K562 (cell line): ENCODE data around the gene ZMAT3. TPM values are rescaled to one million over a fixed set of nuclear protein-coding genes. Genes with fewer than 3 reads are reported as not detected.
A peak's percentile ranks its signal among the peaks of the same experiment; 100 is the strongest.

Experiments used
- ATAC-seq: fragments of 200-7000 bp; cut with Tn5 transposase; 3 replicates; pipeline ENCODE4 v1.9.1; 2020; ENCODE audit warnings: moderate library complexity
- BruUV-seq: library from RNA; stranded (reverse); fragments of 400-500 nt; replicated peaks from 2 replicates; lab custom pipeline; 2021; lab: Mats Ljungman, UMichigan
- CTCF ChIA-PET: fragments of 300-600 bp; formaldehyde crosslinking; extraction: SDS; loops from one replicate; lab custom pipeline; 2021; ENCODE audit warnings: low intra/inter-chr PET ratio; lab: Yijun Ruan, JAX
- POLR2A ChIA-PET: fragments of 300-600, 350-650 bp; sonication (Branson Sonifier 250); formaldehyde crosslinking; extraction: SDS; loops from one replicate; lab custom pipeline; 2021; ENCODE audit warnings: antibody characterized with exemption, inconsistent platforms; lab: Yijun Ruan, JAX
- DNase-seq, 4 experiments: peaks; one replicate each; pipeline versions ENCODE4 v3.0.0 to v3.0.0-alpha.2; 2011 to 2018; ENCODE audit warnings: low spot score in 3 of 4, mixed read lengths in 3 of 4; ENCODE audit errors: extremely low read depth in 1 of 4
- FAIRE-seq: peaks from 2 replicates; lab custom pipeline; 2011; peaks lifted over from hg19 to GRCh38; lab: Jason Lieb, UNC
- H2AFZ ChIP-seq: 2 replicates; pipeline ENCODE4 v1.6.0; 2011; ENCODE audit warnings: low read depth, low read length, control low read depth, inconsistent platforms
- H3K27ac ChIP-seq: fragments of 200-600 bp; 3 replicates; pipeline ENCODE4 v1.8.0; 2011; ENCODE audit warnings: low read depth, mild to moderate bottlenecking, control low read depth, inconsistent platforms, low read length, moderate library complexity, mixed read lengths; ENCODE audit errors: extremely low read depth
- H3K27me3 ChIP-seq, 2 experiments: fragments of 300-600 bp in 1 of 2; 2 replicates in 1 of 2; 3 replicates in 1 of 2; pipeline versions ENCODE4 v1.6.0 to v1.8.0; 2011; ENCODE audit warnings: inconsistent platforms in 2 of 2, low read length in 2 of 2, mild to moderate bottlenecking in 1 of 2, mixed read lengths in 1 of 2, moderate library complexity in 1 of 2; ENCODE audit not compliant: control insufficient read depth in 2 of 2, insufficient read depth in 2 of 2
- H3K36me3 ChIP-seq: fragments of 300-600 bp; 3 replicates; pipeline ENCODE4 v1.8.0; 2011; ENCODE audit warnings: mild to moderate bottlenecking, low read length, inconsistent platforms; ENCODE audit not compliant: control insufficient read depth, insufficient read depth
- H3K4me1 ChIP-seq, 2 experiments: fragments of 200-600 bp in 1 of 2; replicated peaks in 1 of 2; 2 replicates in 1 of 2; 3 replicates in 1 of 2; pipeline versions ENCODE4 v1.5.1 to v1.8.0; 2011; ENCODE audit warnings: inconsistent platforms in 2 of 2, low read length in 2 of 2, mild to moderate bottlenecking in 1 of 2, mixed read lengths in 1 of 2, moderate library complexity in 1 of 2; ENCODE audit not compliant: control insufficient read depth in 2 of 2, insufficient read depth in 2 of 2
- H3K4me2 ChIP-seq: 2 replicates; pipeline ENCODE4 v1.6.1; 2011; ENCODE audit warnings: low read length, control low read depth, inconsistent platforms, mixed read lengths; ENCODE audit not compliant: insufficient read depth
- H3K4me3 ChIP-seq: fragments of 200-600 bp; sonication (generic), shearing (Covaris generic); 2 replicates; pipeline ENCODE4 v1.5.1; 2016; ENCODE audit warnings: control low read depth, inconsistent platforms
- H3K79me2 ChIP-seq: fragments of 200-600 bp; 3 replicates; pipeline ENCODE4 v1.8.0; 2011; ENCODE audit warnings: low read length, inconsistent platforms; ENCODE audit not compliant: control insufficient read depth, insufficient read depth
- H3K9ac ChIP-seq, 2 experiments: 2 replicates each; pipeline versions ENCODE4 v1.6.0 to v1.6.1; 2011; ENCODE audit warnings: low read depth in 2 of 2, low read length in 2 of 2, control low read depth in 1 of 2, inconsistent platforms in 1 of 2, mild to moderate bottlenecking in 1 of 2, mixed read lengths in 1 of 2; ENCODE audit not compliant: insufficient read depth in 1 of 2
- H3K9me1 ChIP-seq: one replicate; pipeline ENCODE4 v1.6.0; 2011; ENCODE audit warnings: inconsistent platforms, mild to moderate bottlenecking, low read length, moderate library complexity; ENCODE audit not compliant: control insufficient read depth, insufficient read depth
- H3K9me3 ChIP-seq: replicated peaks from 2 replicates; pipeline ENCODE4 v1.5.1; 2011; ENCODE audit warnings: low read depth, low read length, inconsistent platforms; ENCODE audit not compliant: control insufficient read depth, insufficient read depth
- H4K20me1 ChIP-seq: replicated peaks from 2 replicates; pipeline ENCODE4 v1.6.1; 2011; ENCODE audit warnings: low read length, inconsistent platforms, mixed read lengths; ENCODE audit not compliant: control insufficient read depth, insufficient read depth
- BRD9 ChIP-seq: fragments of 450-650 bp; IDR thresholded peaks from 2 replicates; pipeline ENCODE4 v1.6.1; 2018; ENCODE audit warnings: low read depth; ENCODE audit not compliant: partially characterized antibody
- BRF1 ChIP-seq: IDR thresholded peaks from 3 replicates; pipeline ENCODE4 v1.6.1; 2011; ENCODE audit warnings: borderline replicate concordance, mild to moderate bottlenecking; ENCODE audit not compliant: insufficient read length; ENCODE audit errors: extremely low read depth
- CBX5 ChIP-seq: IDR thresholded peaks from 2 replicates; pipeline ENCODE4 v1.6.1; 2014; ENCODE audit warnings: low read depth, borderline replicate concordance
- FIP1L1 ChIP-seq: fragments of 200-400 bp; formaldehyde crosslinking; IDR thresholded peaks from 2 replicates; pipeline ENCODE4 v1.6.1; 2018; ENCODE audit warnings: mild to moderate bottlenecking, low read depth, low read length; ENCODE audit not compliant: poor library complexity, severe bottlenecking
- HNRNPH1 ChIP-seq: fragments of 200-400 bp; formaldehyde crosslinking; optimal IDR thresholded peaks from 2 replicates; pipeline ENCODE3; 2017; ENCODE audit warnings: low read depth, mild to moderate bottlenecking, low read length, moderate library complexity
- KDM2B ChIP-seq: fragments of 250-450 bp; sonication (Bioruptor Pico); IDR thresholded peaks from 2 replicates; pipeline ENCODE4 v1.8.0; 2021; ENCODE audit warnings: mild to moderate bottlenecking, moderate library complexity
- LEF1 ChIP-seq: fragments of 450-650 bp; IDR thresholded peaks from 2 replicates; pipeline ENCODE4 v1.6.1; 2016; ENCODE audit warnings: mild to moderate bottlenecking
- MBD1 ChIP-seq: fragments of 250-450 bp; sonication (Bioruptor Pico); IDR thresholded peaks from 2 replicates; pipeline ENCODE4 v1.8.0; 2022; ENCODE audit warnings: inconsistent platforms
- PHB2 ChIP-seq: fragments of 450-650 bp; IDR thresholded peaks from 2 replicates; pipeline ENCODE4 v1.6.1; 2017; ENCODE audit warnings: low read depth
- ZNF174 ChIP-seq: fragments of 250-450 bp; sonication (Bioruptor Pico); IDR thresholded peaks from 2 replicates; pipeline ENCODE4 v1.4.0; 2020; ENCODE audit warnings: mild to moderate bottlenecking
- ZNF445 ChIP-seq: fragments of 250-450 bp; sonication (Bioruptor Pico); IDR thresholded peaks from 2 replicates; pipeline ENCODE4 v1.4.0; 2020; ENCODE audit warnings: low read depth, mild to moderate bottlenecking, moderate library complexity
- WGBS: fragments of 100-300 bp; shearing (Covaris generic); methylation state at CpG from one replicate; pipeline ENCODE4 v1.1.6; 2016; ENCODE audit warnings: low coverage, mixed read lengths; ENCODE audit not compliant: insufficient coverage; ENCODE audit errors: missing lambda C conversion rate; 5-methylcytosine and 5-hydroxymethylcytosine counted together
- in situ Hi-C: fragments of 300-500 bp; cut with MboI; formaldehyde crosslinking; loops from 4 replicates; pipeline ENCODE4 v1.15.0; 2018; ENCODE audit warnings: inconsistent platforms, mixed read lengths
- intact Hi-C: fragments of 100-400 bp; cut with micrococcal nuclease; formaldehyde crosslinking; loops from 2 replicates; pipeline ENCODE4 v1.14.2; 2022
- polyA plus RNA-seq, 8 experiments: library from polyadenylated mRNA; depleted of rRNA in 4 of 8; stranded (reverse) in 5 of 8; unstranded in 3 of 8; fragments of >200 nt; fragmentation: Nextera tagmentation in 2 of 8; fragmentation: Illumina TruSeq in 1 of 8; extraction: Ambion mirVana in 2 of 8; extraction: Trizol in 1 of 8; gene quantifications; 2 replicates each; pipeline versions ENCODE4 v1.2.1 to v1.2.3, GENCODE V29; 2011 to 2014; ENCODE audit warnings: inconsistent platforms in 1 of 8, missing spikeins in 1 of 8
- total RNA-seq, 7 experiments: library from RNA; depleted of rRNA in 6 of 7; stranded (reverse); fragments of >200 nt in 6 of 7; fragmentation: Illumina TruSeq in 2 of 7; extraction: Trizol in 2 of 7; gene quantifications; 2 replicates each; pipeline versions ENCODE4 v1.2.1 to v1.2.3, GENCODE V29; 2011 to 2021; ENCODE audit warnings: low replicate concordance in 1 of 7
- TF ChIP-seq, protein P1 (sequence below): fragments of 450-650 bp; formaldehyde crosslinking; conservative IDR thresholded peaks from 2 replicates; pipeline ENCODE4 v1.4.0; 2022; ENCODE audit warnings: mild to moderate bottlenecking, missing genetic modification characterization

Gene ZMAT3
- total and polyA plus RNA-seq, 9 of the 15 experiments (the other 6 are each of a cell fraction or from before 2014, with no cell fraction given), result 0.87 to 5.1 (median 3.9) TPM

DNA sequence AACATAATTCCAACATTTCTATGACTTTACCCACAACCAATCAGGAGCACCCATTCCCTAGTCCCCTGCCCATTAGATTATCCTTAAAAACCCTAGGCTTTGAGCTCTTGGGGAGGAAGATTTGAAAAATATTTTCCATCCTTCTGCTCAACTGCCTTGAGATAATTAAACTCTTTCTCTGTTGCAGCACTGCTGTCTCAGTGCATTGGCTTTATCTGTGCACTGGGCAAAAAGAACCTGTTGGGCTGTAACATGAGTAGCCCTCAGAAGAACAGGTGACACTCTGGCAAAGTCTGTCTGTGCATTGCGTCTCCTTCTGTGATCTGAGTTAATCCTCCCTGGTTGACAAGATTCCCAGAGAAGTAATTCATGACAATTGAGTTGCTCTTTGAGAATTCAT lies 83.9 kb downstream of the ZMAT3 start (continued):
- TF ChIP-seq MBD1 (CRISPR knock-in tag), result no peak
- no peak for TF ChIP-seq LEF1
- TF ChIP-seq CBX5, result peak; percentile 94
- TF ChIP-seq BRF1, result no peak
- TF ChIP-seq KDM2B, result no peak

DNA sequence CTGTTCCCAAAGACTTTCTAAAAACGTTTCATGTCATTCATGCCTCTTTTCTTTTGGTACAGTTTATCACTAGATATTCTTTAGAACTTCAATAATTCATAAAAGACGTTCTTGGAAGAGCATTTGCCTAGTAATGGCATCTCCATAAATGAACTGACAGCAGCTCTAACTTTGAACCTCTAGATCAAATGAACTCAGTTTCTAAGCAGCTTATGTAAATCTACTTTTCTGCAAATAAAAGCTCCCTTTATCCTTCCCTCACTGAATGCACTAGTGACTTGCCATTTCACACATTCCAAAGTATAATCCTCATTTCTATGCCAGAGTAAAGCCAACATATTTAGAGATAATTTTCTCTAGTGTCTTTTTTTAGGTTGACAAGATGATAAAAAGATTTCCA lies 85.2 kb downstream of the ZMAT3 start:
- intact Hi-C loops, result no loop called here
- H3K4me3 ChIP-seq, result no peak overlapping the region
- no peaks in the 10 kb centered on the region for H3K27me3 ChIP-seq
- 0% methylated on average over 2 of the region's 2 CpGs for WGBS
- H4K20me1 ChIP-seq, result no peaks in the 10 kb centered on the region
- ChIA-PET POLR2A (interaction anchor here (0.6 kb wide), 1 partner anchor 298 kb away, joined by 3 read pairs; no protein-coding TSS in a partner anchor), CTCF (interaction anchor here (0.5 kb wide), 1 partner anchor 423 kb away, joined by 3 read pairs; no protein-coding TSS in a partner anchor)
- H3K36me3 ChIP-seq, result no peaks in the 10 kb centered on the region
- no peak overlapping the region for H3K27ac ChIP-seq
- H3K9ac ChIP-seq, result no peak overlapping the region
- in situ Hi-C loops, result no loop called here
- H3K9me3 ChIP-seq, result peaks cover 5% of the 10 kb centered on the region; the same call in 1 of the 2 replicates
- no peak overlapping the region for H3K4me2 ChIP-seq
- no peak for TF ChIP-seq BRD9
- no peak for TF ChIP-seq HNRNPH1
- no peak for TF ChIP-seq ZNF174 (CRISPR knock-in tag)
- TF ChIP-seq, protein P1, sequence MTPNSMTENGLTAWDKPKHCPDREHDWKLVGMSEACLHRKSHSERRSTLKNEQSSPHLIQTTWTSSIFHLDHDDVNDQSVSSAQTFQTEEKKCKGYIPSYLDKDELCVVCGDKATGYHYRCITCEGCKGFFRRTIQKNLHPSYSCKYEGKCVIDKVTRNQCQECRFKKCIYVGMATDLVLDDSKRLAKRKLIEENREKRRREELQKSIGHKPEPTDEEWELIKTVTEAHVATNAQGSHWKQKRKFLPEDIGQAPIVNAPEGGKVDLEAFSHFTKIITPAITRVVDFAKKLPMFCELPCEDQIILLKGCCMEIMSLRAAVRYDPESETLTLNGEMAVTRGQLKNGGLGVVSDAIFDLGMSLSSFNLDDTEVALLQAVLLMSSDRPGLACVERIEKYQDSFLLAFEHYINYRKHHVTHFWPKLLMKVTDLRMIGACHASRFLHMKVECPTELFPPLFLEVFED (CRISPR knock-in tag), result no peak
- TF ChIP-seq FIP1L1, result no peak
- TF ChIP-seq PHB2, result no peak
- no peak for TF ChIP-seq ZNF445 (CRISPR knock-in tag)
- DNase-seq, result no peak
- no TSS peak for BruUV-seq
- no peaks in the 10 kb centered on the region for H3K9me1 ChIP-seq
- FAIRE-seq, result no peak
- no peak for ATAC-seq
- no peaks in the 10 kb centered on the region for H3K4me1 ChIP-seq
- no peak overlapping the region for H2AFZ ChIP-seq
- no peaks in the 10 kb centered on the region for H3K79me2 ChIP-seq
